GM18526 (cell line): ENCODE results near the gene SMYD1.

Experiments used
- POLR2A ChIP-seq: IDR thresholded peaks from 3 replicates; pipeline ENCODE4 v1.6.1; 2011; ENCODE audit not compliant: insufficient read length; ENCODE audit errors: extremely low read depth

The SMYD1 gene

GRCh38 chr2:88097192-88097591 lies 29.6 kb downstream of the SMYD1 start:
- TF ChIP-seq POLR2A: no peak

DNA sequence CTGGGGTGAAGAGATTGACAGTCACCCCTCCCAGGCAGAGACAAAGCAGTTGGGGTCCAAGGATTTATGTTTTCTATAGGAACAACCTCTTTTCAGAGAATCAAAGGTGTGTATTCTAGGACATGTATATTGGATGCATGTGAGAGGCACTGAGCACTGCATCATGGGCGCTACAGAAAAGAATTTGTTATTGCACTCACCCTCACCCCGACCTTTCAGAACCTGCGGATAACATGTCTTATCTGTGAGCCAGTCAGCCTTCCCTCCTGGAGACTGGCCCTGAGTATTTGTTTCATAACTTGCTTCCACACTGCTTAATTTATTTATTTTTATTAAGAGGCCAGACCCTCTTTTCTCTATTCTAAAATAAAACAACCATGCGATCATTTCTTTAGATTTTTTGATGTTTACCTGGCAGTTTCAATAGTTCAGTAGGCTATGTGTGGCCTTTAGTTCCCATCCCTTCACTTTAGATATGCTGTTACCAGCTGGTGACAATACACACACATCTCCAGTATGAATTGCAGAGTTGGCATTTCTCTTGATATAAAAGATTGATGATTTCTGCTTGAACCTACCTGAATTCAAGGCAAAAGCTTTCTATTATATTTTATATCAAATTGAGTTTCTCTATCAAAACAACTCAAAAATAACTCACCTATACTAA lies 30.4 kb downstream of the SMYD1 start:
- no peak for TF ChIP-seq POLR2A

DNA sequence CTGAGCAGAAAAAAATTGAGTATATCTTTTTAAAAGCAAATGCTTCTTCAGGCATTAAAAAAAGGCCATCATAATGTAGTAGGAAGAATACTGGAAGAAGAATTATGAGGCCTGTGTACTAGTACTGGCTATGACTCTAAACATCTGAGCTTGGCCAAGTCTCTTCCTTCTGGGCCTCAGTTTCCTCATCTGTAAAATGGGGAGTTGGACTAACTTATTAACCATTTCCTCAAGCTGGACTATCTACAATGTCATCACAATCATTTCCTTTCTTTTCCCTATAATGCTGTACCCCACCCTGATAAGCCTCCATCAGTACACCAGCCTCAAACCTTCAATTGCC lies 30.9 kb downstream of the SMYD1 start:
- no peak for TF ChIP-seq POLR2A

- TF ChIP-seq POLR2A: no peak
Measured at GRCh38 chr2:88099798-88100488, 32.3 kb downstream of the SMYD1 start.

GRCh38 chr2:88100489-88100858 lies 32.8 kb downstream of the SMYD1 start:
- TF ChIP-seq POLR2A: no peak

DNA sequence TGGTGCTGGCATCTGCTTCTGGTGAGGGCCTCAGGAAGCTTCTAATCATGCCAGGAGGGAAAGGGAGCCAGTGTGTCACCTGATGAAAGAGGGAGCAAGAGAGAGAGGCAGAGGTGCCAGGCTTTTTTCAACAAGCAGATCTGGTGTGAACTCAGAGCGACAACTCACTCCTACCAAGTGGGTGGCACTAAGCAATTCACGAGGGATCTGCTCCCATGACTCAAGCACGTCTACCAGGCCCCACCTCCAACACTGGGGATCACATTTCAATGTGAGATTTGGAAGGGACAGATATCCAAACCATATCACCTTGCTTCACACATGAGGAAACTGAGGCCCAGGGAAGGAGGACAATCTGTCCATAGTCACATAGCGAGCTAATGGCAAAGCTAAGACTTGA lies 41.2 kb downstream of the SMYD1 start:
- no peak for TF ChIP-seq POLR2A

DNA sequence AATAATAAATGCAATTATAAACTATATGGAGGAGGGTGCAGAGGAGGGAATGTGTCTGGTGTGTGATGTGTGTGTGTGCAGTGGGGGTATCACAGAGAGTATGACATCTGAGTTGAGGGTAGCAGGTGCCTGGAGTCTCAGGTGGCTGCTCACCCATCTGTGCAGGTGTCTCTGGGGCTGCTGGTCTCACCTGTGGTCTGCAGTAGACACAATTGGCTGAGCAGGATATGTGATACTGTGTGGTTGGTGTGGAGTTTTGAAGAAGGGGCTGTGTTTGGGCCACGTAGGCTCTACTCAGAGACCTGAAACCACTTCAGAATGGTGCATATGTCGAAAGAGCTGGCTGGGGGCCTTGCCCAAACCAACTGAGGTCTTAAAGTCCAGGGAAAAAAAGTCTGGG lies 43.2 kb downstream of the SMYD1 start:
- TF ChIP-seq POLR2A: no peak

DNA sequence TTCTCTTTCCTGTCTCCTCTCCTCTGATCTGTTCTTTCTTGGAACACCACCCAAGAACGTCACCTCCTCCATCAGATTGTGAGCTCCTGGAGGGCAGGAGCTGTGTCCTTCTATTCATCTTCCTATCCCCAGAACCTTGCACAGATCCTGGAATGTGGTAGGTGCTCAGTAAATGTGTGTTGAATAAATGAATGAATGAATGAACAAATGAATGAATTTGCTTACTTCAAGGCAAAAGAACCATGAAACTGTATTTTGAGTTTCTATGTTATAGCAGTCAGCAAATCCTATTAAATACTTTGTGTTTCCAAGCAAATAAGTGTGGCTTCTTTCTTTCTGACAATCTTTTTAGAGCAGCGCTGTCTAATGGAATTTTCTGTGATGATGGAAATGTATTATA lies 45.4 kb downstream of the SMYD1 start:
- no peak for TF ChIP-seq POLR2A

GRCh38 chr2:88114889-88115288 lies 47.3 kb downstream of the SMYD1 start:
- TF ChIP-seq POLR2A: no peak

DNA sequence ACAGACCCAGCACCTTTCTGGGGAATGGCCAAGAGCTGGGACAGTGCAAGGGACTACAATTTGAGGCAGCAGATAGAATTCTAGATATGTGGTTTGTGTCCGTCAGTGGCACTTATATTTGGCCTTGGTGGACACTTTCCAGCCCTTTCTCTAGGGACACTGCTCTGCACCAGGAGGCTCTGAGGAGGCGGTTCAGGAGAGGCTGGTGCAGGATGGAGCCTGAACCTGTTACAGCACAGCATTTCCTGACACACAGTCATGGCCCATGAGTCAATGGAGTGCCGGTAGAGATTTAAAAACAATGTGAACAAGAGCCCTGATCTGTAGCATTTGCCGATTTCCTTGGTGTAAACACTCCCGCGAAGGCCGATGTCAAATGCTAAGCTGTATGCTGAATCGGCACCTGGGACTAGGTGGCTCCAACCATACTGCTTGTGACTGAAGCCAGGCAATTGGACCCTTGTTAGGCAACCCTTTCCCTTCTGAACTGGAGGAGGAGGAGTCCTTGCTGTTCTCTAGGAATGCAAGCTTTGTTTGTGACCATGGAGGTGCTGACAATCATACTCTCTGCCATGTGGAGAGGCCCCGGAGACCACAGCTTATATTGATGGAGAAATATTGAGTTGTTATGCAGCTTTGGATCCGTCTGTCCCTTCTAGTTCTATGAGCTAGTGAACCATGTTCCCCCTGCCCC lies 48.3 kb downstream of the SMYD1 start:
- no peak for TF ChIP-seq POLR2A

- no peak for TF ChIP-seq POLR2A
Measured at GRCh38 chr2:88116669-88117432, 49.2 kb downstream of the SMYD1 start.

- no peak for TF ChIP-seq POLR2A
Measured at GRCh38 chr2:88117973-88118372, 50.3 kb downstream of the SMYD1 start.

- no peak for TF ChIP-seq POLR2A
Measured at GRCh38 chr2:88121678-88122077, 54.1 kb downstream of the SMYD1 start.

GRCh38 chr2:88122141-88122884 lies 54.7 kb downstream of the SMYD1 start:
- TF ChIP-seq POLR2A: no peak

GRCh38 chr2:88123164-88123974 lies 55.7 kb downstream of the SMYD1 start:
- no peak for TF ChIP-seq POLR2A
